DND-41 (cell line): ENCODE data around the gene RGS9BP.

Experiments
- CTCF ChIP-seq: IDR thresholded peaks from 2 replicates; pipeline ENCODE4 v1.5.1; 2012; ENCODE audit warnings: borderline replicate concordance, low read length, moderate library complexity, mild to moderate bottlenecking; ENCODE audit not compliant: poor library complexity, severe bottlenecking; ENCODE audit errors: extremely low read depth
- EZH2 ChIP-seq: IDR thresholded peaks from 3 replicates; pipeline ENCODE4 v1.6.1; 2012; ENCODE audit warnings: borderline replicate concordance, low read depth, mild to moderate bottlenecking, moderate library complexity, low read length, inconsistent platforms; ENCODE audit not compliant: severe bottlenecking

GRCh38 chr19:32642771-32643170 is 32.9 kb upstream of the RGS9BP start:
- no peak for TF ChIP-seq CTCF
- no peak for TF ChIP-seq EZH2
